GM06990 (cell line): ENCODE measurements around the gene ABCC9.

Source experiments
- DNase-seq: peaks from one replicate; pipeline ENCODE4 v3.0.0-alpha.2; 2011; ENCODE audit not compliant: insufficient read length; ENCODE audit errors: extremely low read depth
- H3K27me3 ChIP-seq: replicated peaks from 2 replicates; pipeline ENCODE4 v1.6.0; 2011; ENCODE audit warnings: low read length; ENCODE audit not compliant: control insufficient read depth, insufficient read depth
- H3K36me3 ChIP-seq: 2 replicates; pipeline ENCODE4 v1.5.1; 2011; ENCODE audit warnings: low read length; ENCODE audit not compliant: control insufficient read depth, insufficient read depth
- H3K4me3 ChIP-seq: replicated peaks from 2 replicates; pipeline ENCODE4 v1.5.1; 2011; ENCODE audit warnings: low read depth, mild to moderate bottlenecking, control low read depth, low read length
- TF ChIP-seq, protein P1 (sequence below): IDR thresholded peaks from 2 replicates; pipeline ENCODE4 v1.5.1; 2011; ENCODE audit warnings: low read length, control low read depth, mild to moderate bottlenecking, inconsistent platforms; ENCODE audit not compliant: insufficient read depth, poor library complexity, severe bottlenecking

ABCC9 gene

GRCh38 chr12:21877293-21877982, 63.8 kb downstream of the ABCC9 start:
- H3K36me3 ChIP-seq, result no peaks in the 10 kb centered on the region
- H3K4me3 ChIP-seq, result no peak overlapping the region
- H3K27me3 ChIP-seq, result no peaks in the 10 kb centered on the region
- TF ChIP-seq, protein P1, sequence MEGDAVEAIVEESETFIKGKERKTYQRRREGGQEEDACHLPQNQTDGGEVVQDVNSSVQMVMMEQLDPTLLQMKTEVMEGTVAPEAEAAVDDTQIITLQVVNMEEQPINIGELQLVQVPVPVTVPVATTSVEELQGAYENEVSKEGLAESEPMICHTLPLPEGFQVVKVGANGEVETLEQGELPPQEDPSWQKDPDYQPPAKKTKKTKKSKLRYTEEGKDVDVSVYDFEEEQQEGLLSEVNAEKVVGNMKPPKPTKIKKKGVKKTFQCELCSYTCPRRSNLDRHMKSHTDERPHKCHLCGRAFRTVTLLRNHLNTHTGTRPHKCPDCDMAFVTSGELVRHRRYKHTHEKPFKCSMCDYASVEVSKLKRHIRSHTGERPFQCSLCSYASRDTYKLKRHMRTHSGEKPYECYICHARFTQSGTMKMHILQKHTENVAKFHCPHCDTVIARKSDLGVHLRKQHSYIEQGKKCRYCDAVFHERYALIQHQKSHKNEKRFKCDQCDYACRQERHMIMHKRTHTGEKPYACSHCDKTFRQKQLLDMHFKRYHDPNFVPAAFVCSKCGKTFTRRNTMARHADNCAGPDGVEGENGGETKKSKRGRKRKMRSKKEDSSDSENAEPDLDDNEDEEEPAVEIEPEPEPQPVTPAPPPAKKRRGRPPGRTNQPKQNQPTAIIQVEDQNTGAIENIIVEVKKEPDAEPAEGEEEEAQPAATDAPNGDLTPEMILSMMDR, result no peak
- no peak for DNase-seq

DNA sequence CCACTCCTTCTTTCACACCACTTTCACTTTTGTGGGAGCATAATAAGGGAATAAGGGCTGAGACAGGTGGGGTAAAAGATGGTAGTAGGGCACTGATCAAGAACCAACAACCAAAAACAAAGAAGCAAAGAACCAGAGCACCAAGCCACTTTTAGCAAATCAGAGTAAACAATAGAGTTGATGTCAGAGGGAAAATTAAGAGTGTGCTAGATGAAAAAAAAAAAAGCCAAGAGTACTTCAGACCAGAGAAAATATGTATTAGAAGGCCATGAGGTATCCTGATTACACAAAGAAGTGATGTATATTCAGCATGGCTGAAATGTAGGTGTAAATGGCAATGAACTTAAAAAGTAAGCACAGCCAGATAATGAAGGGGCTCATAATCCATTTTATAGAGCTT, 75.4 kb downstream of the ABCC9 start:
- Histone ChIP-seq H3K27me3 (no peaks in the 10 kb centered on the region), H3K4me3 (no peak overlapping the region), H3K36me3 (no peaks in the 10 kb centered on the region)
- DNase-seq, result no peak
- TF ChIP-seq, protein P1, result no peak

GRCh38 chr12:21860534-21860933, 80.7 kb downstream of the ABCC9 start:
- TF ChIP-seq, protein P1, result no peak
- H3K36me3 ChIP-seq, result no peaks in the 10 kb centered on the region
- DNase-seq, result no peak
- no peak overlapping the region for H3K4me3 ChIP-seq
- no peaks in the 10 kb centered on the region for H3K27me3 ChIP-seq

- TF ChIP-seq, protein P1, result no peak
- no peak for DNase-seq
- H3K36me3 ChIP-seq, result no peaks in the 10 kb centered on the region
- no peaks in the 10 kb centered on the region for H3K27me3 ChIP-seq
- no peak overlapping the region for H3K4me3 ChIP-seq
Measured at GRCh38 chr12:21860128-21860527, 81.1 kb downstream of the ABCC9 start.

DNA sequence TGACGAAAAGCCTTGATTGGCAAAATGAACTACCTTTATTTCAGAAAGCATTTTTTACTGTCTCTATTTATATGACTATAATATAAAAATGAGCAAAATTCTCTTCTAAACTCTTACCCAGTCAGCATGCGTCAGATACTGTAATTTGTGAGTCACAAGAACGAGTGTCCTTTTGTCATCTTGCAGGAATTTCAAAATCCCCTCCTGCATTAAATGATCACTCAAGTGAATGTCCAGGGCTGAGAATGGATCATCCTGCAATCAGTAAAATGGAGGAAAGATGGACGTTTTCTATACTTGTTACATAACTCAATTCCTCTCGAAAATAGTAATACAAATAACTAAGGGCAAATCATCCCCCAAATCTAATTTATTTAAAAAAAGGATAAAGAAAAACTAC, 89.0 kb downstream of the ABCC9 start:
- H3K27me3 ChIP-seq, result no peaks in the 10 kb centered on the region; the same call in 1 of the 2 replicates
- H3K4me3 ChIP-seq, result no peak overlapping the region
- H3K36me3 ChIP-seq, result no peaks in the 10 kb centered on the region
- DNase-seq, result no peak
- TF ChIP-seq, protein P1, result no peak

- Histone ChIP-seq H3K4me3 (no peak overlapping the region), H3K27me3 (no peaks in the 10 kb centered on the region; the same call in 1 of the 2 replicates), H3K36me3 (no peaks in the 10 kb centered on the region)
- no peak for DNase-seq
- TF ChIP-seq, protein P1, result no peak
Measured at GRCh38 chr12:21851151-21851550, 90.1 kb downstream of the ABCC9 start.
